Body of pancreas (tissue), 4 donors: ENCODE results near the gene ATP1A1.

Source experiments
- POLR2A ChIP-seq, 3 donors: fragments of 450-650 bp; IDR thresholded peaks; one replicate each; pipeline ENCODE4 v1.6.1; 2016; ENCODE audit warnings: antibody characterized with exemption in 3 of 3, mild to moderate bottlenecking in 2 of 3
- TF ChIP-seq, protein P1 (sequence below), 7 experiments: fragments of 450-650 bp in 4 of 7; fragments of 200-600 bp in 3 of 7; sonication (generic) in 3 of 7; IDR thresholded peaks; one replicate each; pipeline ENCODE4 v1.5.1; 2016 to 2019; ENCODE audit warnings: antibody characterized with exemption in 7 of 7

DNA sequence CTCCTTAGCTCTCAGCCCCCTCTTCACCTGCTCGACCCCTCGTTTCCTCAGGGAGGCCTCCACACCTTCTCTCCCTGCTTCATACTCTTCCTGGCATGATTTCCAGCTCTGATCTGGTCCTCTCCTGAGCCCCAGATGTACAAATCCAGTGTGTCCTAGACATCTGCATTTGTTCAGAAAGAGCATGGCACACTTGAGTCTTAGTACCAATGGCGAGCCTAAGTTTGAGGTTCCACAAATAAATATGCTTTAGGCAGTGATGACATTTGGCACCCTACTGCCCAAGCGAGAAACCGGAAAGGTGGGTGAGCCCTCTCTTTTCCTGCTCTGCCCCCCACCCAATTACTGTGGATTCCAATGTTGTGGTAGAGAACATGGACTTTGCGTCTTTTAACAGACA, 34.0 kb downstream of the ATP1A1 start:
- TF ChIP-seq, protein P1, sequence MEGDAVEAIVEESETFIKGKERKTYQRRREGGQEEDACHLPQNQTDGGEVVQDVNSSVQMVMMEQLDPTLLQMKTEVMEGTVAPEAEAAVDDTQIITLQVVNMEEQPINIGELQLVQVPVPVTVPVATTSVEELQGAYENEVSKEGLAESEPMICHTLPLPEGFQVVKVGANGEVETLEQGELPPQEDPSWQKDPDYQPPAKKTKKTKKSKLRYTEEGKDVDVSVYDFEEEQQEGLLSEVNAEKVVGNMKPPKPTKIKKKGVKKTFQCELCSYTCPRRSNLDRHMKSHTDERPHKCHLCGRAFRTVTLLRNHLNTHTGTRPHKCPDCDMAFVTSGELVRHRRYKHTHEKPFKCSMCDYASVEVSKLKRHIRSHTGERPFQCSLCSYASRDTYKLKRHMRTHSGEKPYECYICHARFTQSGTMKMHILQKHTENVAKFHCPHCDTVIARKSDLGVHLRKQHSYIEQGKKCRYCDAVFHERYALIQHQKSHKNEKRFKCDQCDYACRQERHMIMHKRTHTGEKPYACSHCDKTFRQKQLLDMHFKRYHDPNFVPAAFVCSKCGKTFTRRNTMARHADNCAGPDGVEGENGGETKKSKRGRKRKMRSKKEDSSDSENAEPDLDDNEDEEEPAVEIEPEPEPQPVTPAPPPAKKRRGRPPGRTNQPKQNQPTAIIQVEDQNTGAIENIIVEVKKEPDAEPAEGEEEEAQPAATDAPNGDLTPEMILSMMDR (IDR thresholded peaks at IDR 0.05): no peak
- TF ChIP-seq POLR2A (IDR thresholded peaks at IDR 0.05): no peak
